Transverse colon (tissue), 4 donors: Measurements from ENCODE around the gene EDNRA. TPM values are rescaled to one million over a fixed set of nuclear protein-coding genes. Genes with fewer than 3 reads are reported as not detected.

Source experiments
- DNase-seq: peaks from one replicate; pipeline ENCODE4 v3.0.0-alpha.2; 2019
- H3K27ac ChIP-seq, 4 donors: fragments of 200-600 bp; sonication (generic); 2 replicates each; pipeline ENCODE4 v1.5.1; 2016 to 2018; ENCODE audit warnings: inconsistent platforms in 4 of 4
- H3K27me3 ChIP-seq: fragments of 200-600 bp; sonication (generic); 2 replicates; pipeline ENCODE4 v1.5.1; 2017; ENCODE audit warnings: inconsistent platforms
- H3K36me3 ChIP-seq, 4 donors: fragments of 200-600 bp; sonication (generic); 2 replicates each; pipeline ENCODE4 v1.5.1; 2017 to 2019; ENCODE audit warnings: inconsistent platforms in 4 of 4
- H3K4me1 ChIP-seq, 4 donors: fragments of 200-600 bp; sonication (generic); 2 replicates each; pipeline ENCODE4 v1.5.1; 2017 to 2020; ENCODE audit warnings: inconsistent platforms in 4 of 4
- H3K4me3 ChIP-seq, 4 donors: fragments of 200-600 bp; sonication (generic); 1 replicate in 1 of 4; 2 replicates in 3 of 4; pipeline versions ENCODE4 v1.5.1 to v1.6.1; 2017 to 2019; ENCODE audit warnings: inconsistent platforms in 4 of 4
- H3K9me3 ChIP-seq, 2 donors: fragments of 200-600 bp; sonication (generic); 2 replicates each; pipeline ENCODE4 v1.5.1; 2017 to 2019; ENCODE audit warnings: inconsistent platforms in 2 of 2
- EP300 ChIP-seq: sonication (generic); formaldehyde crosslinking; IDR thresholded peaks from one replicate; pipeline ENCODE4 v1.6.1; 2017; ENCODE audit warnings: antibody characterized with exemption, low read depth
- POLR2A ChIP-seq: fragments of 450-650 bp; IDR thresholded peaks from one replicate; pipeline ENCODE4 v1.6.1; 2016; ENCODE audit warnings: antibody characterized with exemption, mild to moderate bottlenecking, moderate library complexity
- POLR2AphosphoS5 ChIP-seq, 3 donors: sonication (generic); formaldehyde crosslinking; IDR thresholded peaks; one replicate each; pipeline ENCODE4 v1.6.1; 2016; ENCODE audit warnings: antibody characterized with exemption in 3 of 3
- WGBS, 2 donors: methylation state at CpG; one replicate each; pipeline ENCODE4 v1.1.5; 2018; ENCODE audit warnings: low coverage in 1 of 2; 5-methylcytosine and 5-hydroxymethylcytosine counted together
- in situ Hi-C, 4 donors: fragments of 200-750 bp; cut with MboI; loops; one replicate each; pipeline versions ENCODE4 v1.15.0 to v1.15.1; 2017; ENCODE audit warnings: low sequenced_read_pairs in 3 of 4, low pct_ligation_motif_present in 1 of 4, low pct_unique_long_range_greater_than_20kb in 1 of 4
- intact Hi-C: fragments of 100-400 bp; cut with DNase I; formaldehyde crosslinking; loops from one replicate; pipeline ENCODE4 v1.15.1; 2023; ENCODE audit warnings: low total_unique reads
- total RNA-seq, 4 donors: library from RNA; depleted of rRNA; stranded (reverse); fragments of >200 nt; gene quantifications; one replicate each; pipeline ENCODE4 v1.1.0, GENCODE V29; 2016
- TF ChIP-seq, protein P1 (sequence below), 5 experiments: fragments of 200-600 bp in 3 of 5; fragments of 450-650 bp in 2 of 5; sonication (generic) in 3 of 5; IDR thresholded peaks; 1 replicate in 2 of 5; 2 replicates in 3 of 5; pipeline ENCODE4 v1.5.1; 2016 to 2017; ENCODE audit warnings: antibody characterized with exemption in 5 of 5, inconsistent platforms in 3 of 5, mild to moderate bottlenecking in 2 of 5, moderate library complexity in 1 of 5

The EDNRA gene
- total RNA-seq, 4 donors from 2014 or later = 0.55 to 3.8 (median 1.1) TPM; not detected in 1

DNA sequence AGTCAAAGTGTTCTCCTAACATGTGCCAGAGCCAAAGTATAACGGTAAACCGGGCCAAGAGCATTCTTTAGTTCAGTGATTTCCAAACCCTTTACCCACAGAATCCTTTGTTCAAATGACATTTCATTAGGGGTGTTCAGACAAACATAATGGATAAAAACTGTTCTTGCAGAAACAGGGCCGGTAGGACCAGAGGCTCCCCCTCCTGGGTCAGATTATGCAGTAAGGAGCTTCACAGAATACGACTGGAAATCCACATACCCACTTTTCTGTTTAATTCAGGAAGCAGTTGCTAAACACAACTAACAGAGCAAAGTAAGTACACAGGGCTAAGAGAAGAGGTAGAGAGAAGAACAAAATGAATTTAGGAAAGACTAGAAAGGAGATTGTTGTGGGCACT is 89.7 kb downstream of the EDNRA start:
- Histone ChIP-seq H3K27ac (no peak overlapping the region), H3K36me3 (no peaks in the 10 kb centered on the region), H3K27me3 (no peaks in the 10 kb centered on the region), H3K4me3 (no peak overlapping the region), H3K9me3 (no peaks in the 10 kb centered on the region), H3K4me1 (no peaks in the 10 kb centered on the region)
- 50 to 68% methylated on average over 4 of the region's 4 CpGs for WGBS, 2 donors
- intact Hi-C loops (no loop called here), in situ Hi-C loops (no loop called here)
- DNase-seq = no peak
- TF ChIP-seq POLR2A = no peak
- no peak for TF ChIP-seq POLR2AphosphoS5 (IDR thresholded peaks at IDR 0.05)
- TF ChIP-seq, protein P1, sequence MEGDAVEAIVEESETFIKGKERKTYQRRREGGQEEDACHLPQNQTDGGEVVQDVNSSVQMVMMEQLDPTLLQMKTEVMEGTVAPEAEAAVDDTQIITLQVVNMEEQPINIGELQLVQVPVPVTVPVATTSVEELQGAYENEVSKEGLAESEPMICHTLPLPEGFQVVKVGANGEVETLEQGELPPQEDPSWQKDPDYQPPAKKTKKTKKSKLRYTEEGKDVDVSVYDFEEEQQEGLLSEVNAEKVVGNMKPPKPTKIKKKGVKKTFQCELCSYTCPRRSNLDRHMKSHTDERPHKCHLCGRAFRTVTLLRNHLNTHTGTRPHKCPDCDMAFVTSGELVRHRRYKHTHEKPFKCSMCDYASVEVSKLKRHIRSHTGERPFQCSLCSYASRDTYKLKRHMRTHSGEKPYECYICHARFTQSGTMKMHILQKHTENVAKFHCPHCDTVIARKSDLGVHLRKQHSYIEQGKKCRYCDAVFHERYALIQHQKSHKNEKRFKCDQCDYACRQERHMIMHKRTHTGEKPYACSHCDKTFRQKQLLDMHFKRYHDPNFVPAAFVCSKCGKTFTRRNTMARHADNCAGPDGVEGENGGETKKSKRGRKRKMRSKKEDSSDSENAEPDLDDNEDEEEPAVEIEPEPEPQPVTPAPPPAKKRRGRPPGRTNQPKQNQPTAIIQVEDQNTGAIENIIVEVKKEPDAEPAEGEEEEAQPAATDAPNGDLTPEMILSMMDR (IDR thresholded peaks at IDR 0.05) = no peak
- TF ChIP-seq EP300 = no peak

DNA sequence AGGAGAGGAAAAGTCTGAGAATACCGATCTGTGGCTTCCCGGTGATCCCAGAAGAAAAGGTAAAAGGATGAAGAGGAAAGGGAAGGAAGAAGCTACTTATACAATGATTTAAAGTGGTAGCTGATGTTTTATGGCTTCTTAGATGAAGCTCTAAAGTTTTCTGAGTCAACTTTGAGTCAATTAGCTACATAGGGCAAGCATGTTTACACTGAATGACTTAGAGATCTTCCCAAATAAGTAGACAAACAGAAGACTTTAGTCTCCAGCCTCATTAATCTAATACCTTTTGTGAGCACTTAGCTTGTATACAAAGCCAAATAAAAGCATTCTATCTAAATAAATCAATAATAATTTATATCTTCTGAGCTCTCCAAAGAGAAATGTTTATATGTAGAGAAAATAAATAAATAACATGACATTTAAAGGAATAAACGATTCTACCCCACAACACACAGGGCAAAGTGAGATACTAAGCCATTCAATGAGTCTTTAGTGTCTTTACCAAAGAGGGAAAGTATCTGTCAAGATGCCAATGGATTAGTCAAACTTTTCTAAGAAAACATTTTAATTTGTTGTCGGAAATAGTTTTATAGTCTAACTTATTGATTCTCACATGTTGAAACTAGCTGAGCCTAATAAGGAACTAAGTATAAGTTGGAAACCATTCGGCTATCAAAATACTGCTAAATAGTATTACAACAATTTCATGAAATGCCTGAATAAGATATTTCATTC is 90.3 kb downstream of the EDNRA start:
- H3K27ac ChIP-seq = no peak overlapping the region
- 47 to 55% methylated on average over 5 of the region's 5 CpGs for WGBS, 2 donors
- no peak for DNase-seq
- H3K27me3 ChIP-seq = no peaks in the 10 kb centered on the region
- intact Hi-C loops = no loop called here
- no peaks in the 10 kb centered on the region for H3K4me1 ChIP-seq
- no peak overlapping the region for H3K4me3 ChIP-seq
- TF ChIP-seq POLR2A (no peak), EP300 (no peak), POLR2AphosphoS5 (IDR thresholded peaks at IDR 0.05) (no peak)
- TF ChIP-seq, protein P1 (IDR thresholded peaks at IDR 0.05) = no peak
- no peaks in the 10 kb centered on the region for H3K36me3 ChIP-seq
- in situ Hi-C loops = no loop called here
- no peaks in the 10 kb centered on the region for H3K9me3 ChIP-seq

DNA sequence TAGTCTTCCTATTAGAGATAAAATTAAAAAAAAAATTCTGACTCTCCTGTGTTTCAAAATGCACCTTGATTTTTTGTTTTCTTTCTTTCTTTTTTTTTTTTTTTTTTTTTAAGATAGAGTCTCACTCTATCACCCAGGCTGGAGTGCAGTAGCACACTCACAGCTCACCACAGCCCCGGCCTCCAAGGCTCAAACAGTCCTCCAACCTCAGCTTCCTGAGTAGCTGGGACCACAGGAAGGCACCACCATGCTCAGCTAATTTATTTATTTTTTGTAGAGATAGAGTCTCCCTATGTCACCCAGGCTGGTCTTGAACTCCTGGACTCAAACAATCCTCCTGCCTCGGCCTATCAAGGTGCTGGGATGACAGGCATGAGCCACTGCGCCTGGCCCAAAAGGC is 95.2 kb downstream of the EDNRA start:
- TF ChIP-seq EP300 = no peak
- no peak for TF ChIP-seq POLR2A
- TF ChIP-seq POLR2AphosphoS5 (IDR thresholded peaks at IDR 0.05) = no peak
- TF ChIP-seq, protein P1 (IDR thresholded peaks at IDR 0.05) = no peak
- intact Hi-C loops (no loop called here), in situ Hi-C loops (loop anchor here in 3 of 4 donors (25.0 kb wide), 2 partner anchors 414 to 564 kb away; no protein-coding TSS in a partner anchor)
- H3K27me3 ChIP-seq = no peaks in the 10 kb centered on the region
- no peaks in the 10 kb centered on the region for H3K4me1 ChIP-seq
- H3K9me3 ChIP-seq = no peaks in the 10 kb centered on the region
- H3K4me3 ChIP-seq = no peak overlapping the region
- H3K27ac ChIP-seq = no peak overlapping the region
- no peak for DNase-seq
- WGBS, 2 donors = 91 to 100% methylated on average over 1 to 3 of the region's 3 CpGs
- H3K36me3 ChIP-seq = no peaks in the 10 kb centered on the region

DNA sequence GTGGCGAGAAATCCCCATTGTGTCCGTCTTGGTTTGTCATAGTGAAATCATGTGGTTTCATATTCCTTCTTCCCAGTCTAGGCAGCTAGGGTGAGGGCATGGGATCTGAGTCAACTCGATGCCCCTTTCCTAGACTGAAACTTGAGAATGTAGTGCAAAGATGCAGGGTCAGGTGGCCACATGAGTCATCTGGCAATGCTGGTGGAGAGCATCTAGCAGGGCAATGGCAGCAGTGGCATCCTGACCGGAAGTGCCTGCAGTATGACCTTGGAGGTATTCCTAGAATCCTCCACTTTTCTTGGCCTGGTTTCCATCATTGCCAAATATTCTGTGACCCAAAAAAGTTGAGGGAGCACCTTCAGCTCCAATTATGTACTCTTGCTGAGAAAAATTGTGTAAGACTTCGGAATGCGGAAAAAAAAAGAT is 97.2 kb downstream of the EDNRA start:
- H3K4me1 ChIP-seq = no peaks in the 10 kb centered on the region
- 67 to 75% methylated on average over 6 of the region's 6 CpGs for WGBS, 2 donors
- intact Hi-C loops = no loop called here
- no peaks in the 10 kb centered on the region for H3K9me3 ChIP-seq
- DNase-seq = no peak
- no peak overlapping the region for H3K4me3 ChIP-seq
- no peaks in the 10 kb centered on the region for H3K27me3 ChIP-seq
- TF ChIP-seq EP300 (no peak), POLR2A (no peak), POLR2AphosphoS5 (IDR thresholded peaks at IDR 0.05) (no peak)
- TF ChIP-seq, protein P1 (IDR thresholded peaks at IDR 0.05) = no peak
- H3K27ac ChIP-seq = no peak overlapping the region
- in situ Hi-C loops = loop anchor here in 3 of 4 donors (25.0 kb wide), 2 partner anchors 416 to 566 kb away; no protein-coding TSS in a partner anchor
- no peaks in the 10 kb centered on the region for H3K36me3 ChIP-seq
